Endothelial cell of umbilical vein (primary cell): ENCODE data around the gene NECTIN3. TPM values are rescaled to one million over a fixed set of nuclear protein-coding genes. Genes with fewer than 3 reads are reported as not detected.

ENCODE experiments used
- BruUV-seq: library from RNA; stranded (reverse); fragments of 400-500 nt; replicated peaks from 2 replicates; lab custom pipeline; 2021; lab: Mats Ljungman, UMichigan
- CTCF ChIA-PET: fragments of 300-600, 350-600 bp; sonication (Branson Sonifier 250); formaldehyde crosslinking; loops from one replicate; lab custom pipeline; 2021; ENCODE audit warnings: antibody characterized with exemption, inconsistent platforms; lab: Charles Lee
- POLR2A ChIA-PET: fragments of 300-600, 350-600 bp; sonication (Branson Sonifier 250); formaldehyde crosslinking; loops from one replicate; lab custom pipeline; 2021; ENCODE audit warnings: antibody characterized with exemption, inconsistent platforms; lab: Charles Lee
- DNase-seq: peaks from one replicate; pipeline ENCODE4 v3.0.0-alpha.2; 2011; ENCODE audit warnings: low read depth, low spot score
- FAIRE-seq: peaks from 2 replicates; lab custom pipeline; 2011; peaks lifted over from hg19 to GRCh38; lab: Jason Lieb, UNC
- H2AFZ ChIP-seq: 2 replicates; pipeline ENCODE4 v1.6.0; 2012; ENCODE audit warnings: low read depth, low read length, control low read depth, inconsistent platforms
- H3K27ac ChIP-seq: 2 replicates; pipeline ENCODE4 v1.5.1; 2011; ENCODE audit warnings: low read depth, mild to moderate bottlenecking, control low read depth, low read length, moderate library complexity; ENCODE audit not compliant: insufficient read depth
- H3K27me3 ChIP-seq, 2 experiments: 2 replicates each; pipeline versions ENCODE4 v1.6.0 to v1.6.1; 2011; ENCODE audit warnings: low read length in 2 of 2, mixed read lengths in 1 of 2; ENCODE audit not compliant: control insufficient read depth in 2 of 2, insufficient read depth in 2 of 2
- H3K36me3 ChIP-seq, 2 experiments: 2 replicates in 1 of 2; 3 replicates in 1 of 2; pipeline ENCODE4 v1.5.1; 2011; ENCODE audit warnings: low read length in 2 of 2, mild to moderate bottlenecking in 1 of 2, moderate library complexity in 1 of 2; ENCODE audit not compliant: control insufficient read depth in 2 of 2, insufficient read depth in 2 of 2; ENCODE audit errors: extremely low read depth in 1 of 2
- H3K4me1 ChIP-seq: 3 replicates; pipeline ENCODE4 v1.5.1; 2011; ENCODE audit warnings: mild to moderate bottlenecking, low read length; ENCODE audit not compliant: control insufficient read depth, insufficient read depth; ENCODE audit errors: extremely low read depth
- H3K4me2 ChIP-seq: 2 replicates; pipeline ENCODE4 v1.6.1; 2011; ENCODE audit warnings: low read length, control low read depth, mixed read lengths; ENCODE audit not compliant: insufficient read depth
- H3K4me3 ChIP-seq, 3 experiments: fragments of 200-600 bp in 1 of 3; sonication (generic), shearing (Covaris generic) in 1 of 3; replicated peaks in 1 of 3; 2 replicates each; pipeline ENCODE4 v1.5.1; 2011 to 2016; ENCODE audit warnings: control low read depth in 3 of 3, low read length in 3 of 3, mild to moderate bottlenecking in 2 of 3, inconsistent platforms in 1 of 3, low read depth in 1 of 3, moderate library complexity in 1 of 3; ENCODE audit not compliant: insufficient read depth in 1 of 3
- H3K79me2 ChIP-seq: 2 replicates; pipeline ENCODE4 v1.6.0; 2012; ENCODE audit warnings: low read length, inconsistent platforms; ENCODE audit not compliant: control insufficient read depth, insufficient read depth
- H3K9ac ChIP-seq: replicated peaks from 2 replicates; pipeline ENCODE3; 2011; ENCODE audit warnings: low read length, control low read depth; ENCODE audit not compliant: insufficient read depth; ENCODE audit errors: extremely low read depth
- H3K9me1 ChIP-seq: replicated peaks from 3 replicates; pipeline ENCODE4 v1.6.0; 2011; ENCODE audit warnings: mild to moderate bottlenecking, low read length; ENCODE audit not compliant: control insufficient read depth, insufficient read depth; ENCODE audit errors: extremely low read depth
- H3K9me3 ChIP-seq: replicated peaks from 2 replicates; pipeline ENCODE4 v1.5.1; 2012; ENCODE audit warnings: low read length, inconsistent platforms; ENCODE audit not compliant: control insufficient read depth, insufficient read depth
- H4K20me1 ChIP-seq: replicated peaks from 2 replicates; pipeline ENCODE3; 2011; ENCODE audit warnings: mild to moderate bottlenecking, low read length; ENCODE audit not compliant: control insufficient read depth, insufficient read depth; ENCODE audit errors: extremely low read depth
- EZH2 ChIP-seq: IDR thresholded peaks from 2 replicates; pipeline ENCODE4 v1.6.1; 2012; ENCODE audit warnings: borderline replicate concordance, low read depth, mild to moderate bottlenecking, moderate library complexity, low read length, inconsistent platforms; ENCODE audit not compliant: severe bottlenecking
- POLR2AphosphoS5 ChIP-seq: IDR thresholded peaks from 2 replicates; pipeline ENCODE4 v1.6.1; 2012; ENCODE audit warnings: low read depth, mild to moderate bottlenecking, control low read depth, low read length, moderate library complexity; ENCODE audit not compliant: insufficient read depth
- dilution Hi-C: fragments of 300-500 bp; cut with MboI; formaldehyde crosslinking; loops from one replicate; pipeline ENCODE4 v1.15.0; 2019; ENCODE audit warnings: low sequenced_read_pairs; ENCODE audit not compliant: extremely low pct_ligation_motif_present
- intact Hi-C: fragments of 100-400 bp; cut with micrococcal nuclease; formaldehyde crosslinking; loops from one replicate; pipeline ENCODE4 v1.10.0; 2022
- polyA plus RNA-seq, 4 experiments: library from polyadenylated mRNA; depleted of rRNA in 3 of 4; stranded (reverse) in 3 of 4; unstranded in 1 of 4; fragments of >200 nt; gene quantifications; 2 replicates each; pipeline versions ENCODE4 v1.2.1 to v1.2.3, GENCODE V29; 2011 to 2012; ENCODE audit warnings: missing spikeins in 1 of 4
- total RNA-seq: library from RNA; stranded (reverse); gene quantifications from 2 replicates; pipeline ENCODE4 v1.2.3, GENCODE V29; 2021

The NECTIN3 gene
- total and polyA plus RNA-seq, 2 donors (not counting 3 experiments of a cell fraction or from before 2014, with no cell fraction given): 14.3 to 26.9 TPM

DNA sequence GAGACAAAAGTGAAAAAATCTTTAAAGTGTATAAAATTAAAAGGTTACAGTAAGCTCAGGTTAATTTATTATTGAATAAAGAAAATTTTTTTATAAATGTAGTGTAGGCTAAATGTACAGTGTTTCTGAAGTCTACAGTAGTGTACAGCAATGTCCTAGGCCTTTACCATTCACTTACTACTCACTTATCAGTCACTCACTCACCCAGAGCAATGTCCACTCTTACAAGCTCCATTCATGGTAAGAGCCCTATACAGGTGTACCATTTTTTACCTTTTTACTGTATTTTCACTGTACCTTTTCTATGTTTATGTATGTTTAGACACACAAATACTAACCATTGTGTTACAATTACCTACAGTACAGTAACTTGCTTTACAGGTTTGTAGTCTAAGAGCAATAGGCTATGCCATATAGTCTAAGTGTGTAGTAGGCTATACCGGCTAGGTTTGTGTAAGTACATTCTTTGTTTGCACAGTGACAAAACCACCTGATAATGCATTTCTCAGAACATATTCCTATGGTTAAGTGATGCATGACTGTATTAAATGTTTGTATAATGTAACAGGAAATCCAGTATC lies 38.1 kb upstream of the NECTIN3 start:
- intact Hi-C loops (no loop called here), dilution Hi-C loops (no loop called here)

GRCh38 chr3:111035316-111035715 lies 36.3 kb upstream of the NECTIN3 start:
- Histone ChIP-seq H3K36me3 (no peaks in the 10 kb centered on the region), H3K27me3 (peaks cover 0 to 2% of the 10 kb centered on the region in 2 experiments), H3K27ac (no peak overlapping the region), H3K9me1 (no peaks in the 10 kb centered on the region), H3K9me3 (no peaks in the 10 kb centered on the region), H4K20me1 (no peaks in the 10 kb centered on the region), H2AFZ (no peak overlapping the region), H3K79me2 (no peaks in the 10 kb centered on the region), H3K9ac (no peak overlapping the region), H3K4me2 (no peak overlapping the region), H3K4me3 (no peak overlapping the region), H3K4me1 (no peaks in the 10 kb centered on the region)
- dilution Hi-C loops: no loop called here
- no peak for TF ChIP-seq EZH2
- FAIRE-seq (no peak), DNase-seq (no peak)
- intact Hi-C loops: no loop called here
- CTCF ChIA-PET: no interaction called here
- POLR2A ChIA-PET: no interaction called here
- no TSS peak for BruUV-seq

More for the DNA sequence above, 38.1 kb upstream of the NECTIN3 start:
- ChIA-PET POLR2A (no interaction called here), CTCF (no interaction called here)
- peaks cover 0 to 2% of the 10 kb centered on the region in 2 experiments for H3K27me3 ChIP-seq
- H2AFZ ChIP-seq: no peak overlapping the region
- no peak overlapping the region for H3K4me3 ChIP-seq
- no peak overlapping the region for H3K27ac ChIP-seq
- no TSS peak for BruUV-seq
- no peaks in the 10 kb centered on the region for H3K9me1 ChIP-seq
- no peaks in the 10 kb centered on the region for H4K20me1 ChIP-seq
- no peak for DNase-seq
- H3K9ac ChIP-seq: no peak overlapping the region
- no peak for TF ChIP-seq POLR2AphosphoS5
- no peak overlapping the region for H3K4me2 ChIP-seq
- no peaks in the 10 kb centered on the region for H3K36me3 ChIP-seq
- H3K4me1 ChIP-seq: no peaks in the 10 kb centered on the region
- no peaks in the 10 kb centered on the region for H3K9me3 ChIP-seq
- no peaks in the 10 kb centered on the region for H3K79me2 ChIP-seq
- FAIRE-seq: no peak
